GM18907 (cell line): ENCODE measurements around the gene PICK1.

ENCODE experiments used
- ATAC-seq: cut with Tn5 transposase; IDR thresholded peaks from one replicate; pipeline ENCODE4 v1.9.1; 2021; ENCODE audit warnings: mild to moderate bottlenecking, moderate library complexity; ENCODE audit not compliant: unreplicated experiment

The PICK1 gene

GRCh38 chr22:38056969-38057891, at the start of gene PICK1:
TSS of gene PICK1 (plus strand) at chr22:38057404. CDS start at chr22:38057810, 406 bp downstream.
- ATAC-seq = no peak

GRCh38 chr22:38009000-38009806, 48.0 kb upstream of the PICK1 start:
- no peak for ATAC-seq

GRCh38 chr22:38012604-38013072, 44.6 kb upstream of the PICK1 start:
- no peak for ATAC-seq

GRCh38 chr22:38014083-38014482, 43.1 kb upstream of the PICK1 start:
- no peak for ATAC-seq

- ATAC-seq = no peak
Measured at GRCh38 chr22:38016182-38017151, 40.7 kb upstream of the PICK1 start.

GRCh38 chr22:38017272-38017920, 39.8 kb upstream of the PICK1 start:
- ATAC-seq = no peak

GRCh38 chr22:38017939-38018885, 39.0 kb upstream of the PICK1 start:
- no peak for ATAC-seq

- ATAC-seq = no peak
Measured at GRCh38 chr22:38018938-38019827, 38.0 kb upstream of the PICK1 start.

GRCh38 chr22:38021206-38021605, 36.0 kb upstream of the PICK1 start:
- no peak for ATAC-seq

- ATAC-seq = no peak
Measured at GRCh38 chr22:38023045-38023444, 34.2 kb upstream of the PICK1 start.

GRCh38 chr22:38025514-38025913, 31.7 kb upstream of the PICK1 start:
- ATAC-seq = no peak

GRCh38 chr22:38026130-38027111, 30.8 kb upstream of the PICK1 start:
- no peak for ATAC-seq

- ATAC-seq = no peak
Measured at GRCh38 chr22:38027487-38027886, 29.7 kb upstream of the PICK1 start.

GRCh38 chr22:38028344-38029130, 28.7 kb upstream of the PICK1 start:
- no peak for ATAC-seq

- no peak for ATAC-seq
Measured at GRCh38 chr22:38029370-38029769, 27.8 kb upstream of the PICK1 start.

GRCh38 chr22:38029901-38030300, 27.3 kb upstream of the PICK1 start:
- ATAC-seq = no peak
